22Rv1 (cell line): ENCODE results near the gene GALK2.

Experiments
- ZFX ChIP-seq: fragments of 450-650 bp; IDR thresholded peaks from 2 replicates; pipeline ENCODE4 v1.6.1; 2017; ENCODE audit warnings: antibody characterized with exemption, borderline replicate concordance
- TF ChIP-seq, protein P1 (sequence below): fragments of 450-650 bp; IDR thresholded peaks from 2 replicates; pipeline ENCODE4 v1.5.1; 2017; ENCODE audit warnings: mild to moderate bottlenecking

DNA sequence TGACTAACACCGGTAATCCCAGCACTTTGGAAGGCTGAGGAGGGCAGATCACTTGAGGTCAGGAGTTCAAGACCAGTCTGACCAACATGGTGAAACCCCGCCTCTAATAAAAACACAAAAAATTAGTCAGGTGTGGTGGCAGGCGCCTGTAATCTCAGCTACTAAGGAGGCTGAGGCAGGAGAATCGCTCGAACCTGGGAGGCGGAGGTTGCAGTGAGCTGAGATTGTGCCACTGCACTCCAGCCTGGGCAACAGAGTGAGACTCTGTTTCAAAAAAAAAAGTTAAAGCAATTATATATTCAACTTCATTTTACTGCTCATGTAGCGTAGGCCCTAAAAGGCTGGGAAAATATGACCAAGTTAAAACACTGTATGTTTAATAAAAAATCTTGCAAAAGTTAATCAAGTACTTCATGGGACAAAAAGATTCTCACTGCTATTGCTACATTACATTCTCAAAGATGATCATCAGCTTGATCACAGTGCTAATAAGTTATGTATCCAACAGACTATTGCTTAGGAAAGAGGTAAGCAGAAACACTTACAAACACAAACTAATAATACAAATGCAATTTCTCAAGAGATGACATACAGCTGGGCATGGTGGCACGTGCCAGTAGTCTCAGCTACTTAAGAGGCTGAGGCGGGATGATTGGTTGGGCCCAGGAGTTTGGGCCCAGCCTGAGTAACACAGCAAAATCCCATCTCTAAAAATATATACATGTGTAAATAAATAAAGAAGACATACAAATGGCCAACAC is 17.3 kb upstream of the GALK2 start:
- TF ChIP-seq, protein P1, sequence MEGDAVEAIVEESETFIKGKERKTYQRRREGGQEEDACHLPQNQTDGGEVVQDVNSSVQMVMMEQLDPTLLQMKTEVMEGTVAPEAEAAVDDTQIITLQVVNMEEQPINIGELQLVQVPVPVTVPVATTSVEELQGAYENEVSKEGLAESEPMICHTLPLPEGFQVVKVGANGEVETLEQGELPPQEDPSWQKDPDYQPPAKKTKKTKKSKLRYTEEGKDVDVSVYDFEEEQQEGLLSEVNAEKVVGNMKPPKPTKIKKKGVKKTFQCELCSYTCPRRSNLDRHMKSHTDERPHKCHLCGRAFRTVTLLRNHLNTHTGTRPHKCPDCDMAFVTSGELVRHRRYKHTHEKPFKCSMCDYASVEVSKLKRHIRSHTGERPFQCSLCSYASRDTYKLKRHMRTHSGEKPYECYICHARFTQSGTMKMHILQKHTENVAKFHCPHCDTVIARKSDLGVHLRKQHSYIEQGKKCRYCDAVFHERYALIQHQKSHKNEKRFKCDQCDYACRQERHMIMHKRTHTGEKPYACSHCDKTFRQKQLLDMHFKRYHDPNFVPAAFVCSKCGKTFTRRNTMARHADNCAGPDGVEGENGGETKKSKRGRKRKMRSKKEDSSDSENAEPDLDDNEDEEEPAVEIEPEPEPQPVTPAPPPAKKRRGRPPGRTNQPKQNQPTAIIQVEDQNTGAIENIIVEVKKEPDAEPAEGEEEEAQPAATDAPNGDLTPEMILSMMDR, result no peak
- TF ChIP-seq ZFX, result no peak
